Upper lobe of left lung (tissue), 6 donors: ENCODE data around the gene MDM2. TPM values are rescaled to one million over a fixed set of nuclear protein-coding genes. Genes with fewer than 3 reads are reported as not detected.
"Not testable (repeated sequence)": the region's sequence is repeated elsewhere in the genome, so short reads cannot be mapped to it uniquely, and the experiment has no call there.

Source experiments
- ATAC-seq, 2 donors: fragments of 200-7000 bp; cut with Tn5 transposase; one replicate each; pipeline ENCODE4 v1.9.1; 2022; ENCODE audit warnings: mild to moderate bottlenecking in 2 of 2, moderate library complexity in 2 of 2; ENCODE audit not compliant: low FRiP score in 2 of 2
- DNase-seq, 2 donors: peaks; one replicate each; pipeline ENCODE4 v3.0.0-alpha.2; 2019 to 2020
- H3K27ac ChIP-seq, 4 donors: fragments of 200-600 bp; sonication (generic); one replicate each; pipeline ENCODE4 v1.5.1; 2016 to 2019
- H3K27me3 ChIP-seq, 4 donors: fragments of 200-600 bp; sonication (generic); one replicate each; pipeline ENCODE4 v1.5.1; 2017 to 2019
- H3K36me3 ChIP-seq, 4 donors: fragments of 200-600 bp; sonication (generic); one replicate each; pipeline ENCODE4 v1.5.1; 2016 to 2019
- H3K4me1 ChIP-seq, 4 donors: fragments of 200-600 bp; sonication (generic); one replicate each; pipeline ENCODE4 v1.5.1; 2018 to 2019
- H3K4me3 ChIP-seq, 4 donors: fragments of 200-600 bp; sonication (generic); one replicate each; pipeline ENCODE4 v1.5.1; 2017 to 2019; ENCODE audit warnings: mild to moderate bottlenecking in 2 of 4, moderate library complexity in 1 of 4
- H3K9me3 ChIP-seq, 4 donors: fragments of 200-600 bp; sonication (generic); one replicate each; pipeline ENCODE4 v1.5.1; 2018 to 2019
- CTCF ChIP-seq, 6 experiments: fragments of 450-650 bp in 4 of 6; fragments of 200-600 bp in 2 of 6; sonication (generic) in 2 of 6; IDR thresholded peaks; one replicate each; pipeline ENCODE4 v1.5.1; 2016 to 2019; ENCODE audit warnings: antibody characterized with exemption in 6 of 6
- EP300 ChIP-seq, 4 donors: sonication (generic); formaldehyde crosslinking; IDR thresholded peaks; one replicate each; pipeline ENCODE4 v1.5.1; 2017; ENCODE audit warnings: antibody characterized with exemption in 4 of 4, control low read depth in 2 of 4
- POLR2A ChIP-seq, 4 donors: fragments of 450-650 bp; IDR thresholded peaks; one replicate each; pipeline ENCODE4 v1.5.1; 2016 to 2017; ENCODE audit warnings: antibody characterized with exemption in 4 of 4, mild to moderate bottlenecking in 2 of 4
- POLR2AphosphoS5 ChIP-seq, 2 donors: sonication (generic); formaldehyde crosslinking; IDR thresholded peaks; one replicate each; pipeline ENCODE4 v1.5.1; 2017; ENCODE audit warnings: antibody characterized with exemption in 2 of 2
- WGBS, 2 donors: methylation state at CpG; one replicate each; pipeline ENCODE4 v1.1.5; 2017 to 2018; 5-methylcytosine and 5-hydroxymethylcytosine counted together
- total RNA-seq, 6 donors: library from RNA; depleted of rRNA in 4 of 6; stranded (reverse); fragments of >200 nt in 4 of 6; gene quantifications; one replicate each; pipeline versions ENCODE4 v1.1.0 to v1.2.1, GENCODE V29; 2016 to 2021
- donor health status: DM: no; HTN: no; CAD: no; lungs with moderate emphysema.
- donor health status: DM: no; HTN: yes; CAD: no; lungs with severe emphysema.

MDM2 gene
- total RNA-seq, 6 donors from 2014 or later: 64.6 to 162 (median 108) TPM

- no peak overlapping the region for H3K27ac ChIP-seq
- no peak for ATAC-seq
- peaks cover 33 to 92% (median 52%) of the 10 kb centered on the region in 4 donors for H3K36me3 ChIP-seq
- 88 to 91% methylated on average over 1 of the region's 1 CpG for WGBS, 2 donors
- no peaks in the 10 kb centered on the region for H3K9me3 ChIP-seq
- H3K27me3 ChIP-seq: no peaks in the 10 kb centered on the region
- DNase-seq: no peak
- no peak for TF ChIP-seq CTCF (IDR thresholded peaks at IDR 0.05)
- no peak for TF ChIP-seq POLR2AphosphoS5 (IDR thresholded peaks at IDR 0.05)
- TF ChIP-seq POLR2A (IDR thresholded peaks at IDR 0.05): no peak
- TF ChIP-seq EP300 (IDR thresholded peaks at IDR 0.05): no peak
- no peak overlapping the region for H3K4me3 ChIP-seq
- H3K4me1 ChIP-seq: peaks cover 0 to 6% (median 2%) of the 10 kb centered on the region in 4 donors
These were observed 29.2 kb downstream of the MDM2 start for GRCh38 chr12:68837215-68837614.

GRCh38 chr12:68838046-68838886 is 30.3 kb downstream of the MDM2 start:
- Histone ChIP-seq H3K27ac (no peak overlapping the region), H3K27me3 (no peaks in the 10 kb centered on the region), H3K4me1 (peaks cover 0 to 6% (median 2%) of the 10 kb centered on the region in 4 donors), H3K4me3 (no peak overlapping the region), H3K36me3 (peaks cover 33 to 96% (median 51%) of the 10 kb centered on the region in 4 donors), H3K9me3 (no peaks in the 10 kb centered on the region)
- TF ChIP-seq POLR2A (IDR thresholded peaks at IDR 0.05) (peak in 1 of 4 donors; percentile 7), CTCF (IDR thresholded peaks at IDR 0.05) (no peak)
- no peak for ATAC-seq
- WGBS, 2 donors: 74 to 83% methylated on average over 5 of the region's 5 CpGs
- no peak for DNase-seq

- H3K4me3 ChIP-seq: no peak overlapping the region
- peaks cover 28 to 85% (median 44%) of the 10 kb centered on the region in 4 donors for H3K36me3 ChIP-seq
- H3K4me1 ChIP-seq: peaks cover 0 to 11% (median 3%) of the 10 kb centered on the region in 4 donors
- no peak overlapping the region for H3K27ac ChIP-seq
- H3K9me3 ChIP-seq: no peaks in the 10 kb centered on the region
- DNase-seq (no peak), ATAC-seq (no peak)
- no peaks in the 10 kb centered on the region for H3K27me3 ChIP-seq
- peak in 1 of 2 donors; percentile 6 for TF ChIP-seq POLR2AphosphoS5 (IDR thresholded peaks at IDR 0.05)
- TF ChIP-seq CTCF (IDR thresholded peaks at IDR 0.05): no peak
- 50 to 53% methylated on average over 2 of the region's 2 CpGs for WGBS, 2 donors
These were observed 31.5 kb downstream of the MDM2 start for GRCh38 chr12:68839183-68840147.

- not testable (repeated sequence) for ATAC-seq
- WGBS, 2 donors: 94 to 95% methylated on average over 5 of the region's 5 CpGs
- peaks cover 28 to 73% (median 44%) of the 10 kb centered on the region in 4 donors for H3K36me3 ChIP-seq
These were observed 33.2 kb downstream of the MDM2 start for GRCh38 chr12:68841175-68841574.

GRCh38 chr12:68841717-68842116 is 33.7 kb downstream of the MDM2 start:
- TF ChIP-seq POLR2AphosphoS5 (IDR thresholded peaks at IDR 0.05) (no peak), CTCF (IDR thresholded peaks at IDR 0.05) (no peak), EP300 (IDR thresholded peaks at IDR 0.05) (no peak), POLR2A (IDR thresholded peaks at IDR 0.05) (no peak)
- no peaks in the 10 kb centered on the region for H3K27me3 ChIP-seq
- H3K4me1 ChIP-seq: peaks cover 0 to 8% (median 0%) of the 10 kb centered on the region in 4 donors
- no peaks in the 10 kb centered on the region for H3K9me3 ChIP-seq
- no peak overlapping the region for H3K4me3 ChIP-seq
- WGBS, 2 donors: 69 to 80% methylated on average over 2 of the region's 2 CpGs
- H3K27ac ChIP-seq: no peak overlapping the region
- DNase-seq (no peak), ATAC-seq (no peak)
- peaks cover 28 to 68% (median 43%) of the 10 kb centered on the region in 4 donors for H3K36me3 ChIP-seq

More at GRCh38 chr12:68841175-68841574, 33.2 kb downstream of the MDM2 start:
- H3K9me3 ChIP-seq, H3K4me3 ChIP-seq, DNase-seq, H3K27ac ChIP-seq, H3K4me1 ChIP-seq, H3K27me3 ChIP-seq: not testable (repeated sequence)
